Measurements from ENCODE around the gene TRIP13. TPM values are rescaled to one million over a fixed set of nuclear protein-coding genes. Genes with fewer than 3 reads are reported as not detected.

The TRIP13 gene
- total RNA-seq, 6 experiments from 2014 or later, result 0.15 to 3.2 (median 0.70) TPM

- Histone ChIP-seq H3K9me3 (no peaks in the 10 kb centered on the region), H3K27me3 (no peaks in the 10 kb centered on the region), H3K4me3 (no peak overlapping the region), H3K27ac (no peak overlapping the region), H3K4me1 (no peaks in the 10 kb centered on the region), H3K36me3 (no peaks in the 10 kb centered on the region)
- DNase-seq, result peak in 2 of 3 donors; percentile 37 to 76
- peak; percentile 61 to 81 (median 76) for ATAC-seq
- no peak for TF ChIP-seq POLR2A (IDR thresholded peaks at IDR 0.05)
- TF ChIP-seq CTCF (IDR thresholded peaks at IDR 0.05), result no peak
- 9% methylated on average over 7 of the region's 24 CpGs for WGBS (ENCODE audit: insufficient coverage, low coverage, low lambda C conversion rate, missing lambda C conversion rate)
- intact Hi-C loops (cut with DNase I), result no loop called here
Measured at GRCh38 chr5:945691-946551, 53.2 kb downstream of the TRIP13 start.

GRCh38 chr5:946720-947625 is 54.3 kb downstream of the TRIP13 start:
- Histone ChIP-seq H3K9me3 (no peaks in the 10 kb centered on the region), H3K36me3 (no peaks in the 10 kb centered on the region), H3K4me1 (no peaks in the 10 kb centered on the region), H3K4me3 (no peak overlapping the region), H3K27me3 (no peaks in the 10 kb centered on the region), H3K27ac (no peak overlapping the region)
- 33% methylated on average over 8 of the region's 30 CpGs for WGBS (ENCODE audit: insufficient coverage, low coverage, low lambda C conversion rate, missing lambda C conversion rate)
- intact Hi-C loops (cut with DNase I), result no loop called here
- DNase-seq, result no peak
- no peak for TF ChIP-seq POLR2A (IDR thresholded peaks at IDR 0.05)
- ATAC-seq, result peak in 3 of 4 donors; percentile 16 to 33 (median 20)

GRCh38 chr5:947626-948471 is 55.2 kb downstream of the TRIP13 start:
- no peaks in the 10 kb centered on the region for H3K9me3 ChIP-seq
- H3K27me3 ChIP-seq, result no peaks in the 10 kb centered on the region
- ATAC-seq (no peak), DNase-seq (no peak)
- H3K4me3 ChIP-seq, result no peak overlapping the region
- H3K36me3 ChIP-seq, result no peaks in the 10 kb centered on the region
- intact Hi-C loops (cut with DNase I), result no loop called here
- WGBS (ENCODE audit: insufficient coverage, low coverage, low lambda C conversion rate, missing lambda C conversion rate), result 80% methylated on average over 1 of the region's 19 CpGs
- H3K4me1 ChIP-seq, result no peaks in the 10 kb centered on the region
- H3K27ac ChIP-seq, result no peak overlapping the region
- no peak for TF ChIP-seq POLR2A (IDR thresholded peaks at IDR 0.05)
- TF ChIP-seq CTCF (IDR thresholded peaks at IDR 0.05), result no peak

- H3K27ac ChIP-seq, result no peak overlapping the region
- 63% methylated on average over 4 of the region's 19 CpGs for WGBS (ENCODE audit: insufficient coverage, low coverage, low lambda C conversion rate, missing lambda C conversion rate)
- no peaks in the 10 kb centered on the region for H3K4me1 ChIP-seq
- intact Hi-C loops (cut with DNase I), result no loop called here
- no peak for DNase-seq
- no peaks in the 10 kb centered on the region for H3K27me3 ChIP-seq
- H3K36me3 ChIP-seq, result no peaks in the 10 kb centered on the region
- H3K4me3 ChIP-seq, result no peak overlapping the region
- H3K9me3 ChIP-seq, result no peaks in the 10 kb centered on the region
- TF ChIP-seq CTCF (IDR thresholded peaks at IDR 0.05) (no peak), POLR2A (IDR thresholded peaks at IDR 0.05) (no peak)
- ATAC-seq, result no peak
Measured at GRCh38 chr5:948472-949274, 56.0 kb downstream of the TRIP13 start.

Measured in right lobe of liver (tissue), 6 donors.